DOHH2 (cell line): ENCODE data around the gene MACC1.

Source experiments
- EZH2phosphoT487 ChIP-seq: fragments of 200-600 bp; sonication (generic); IDR thresholded peaks from 2 replicates; pipeline ENCODE4 v1.6.1; 2017; ENCODE audit warnings: borderline replicate concordance, mild to moderate bottlenecking, antibody characterized with exemption, low read length, moderate library complexity, mixed read lengths
- TF ChIP-seq, protein P1 (sequence below): fragments of 200-600 bp; sonication (generic); IDR thresholded peaks from one replicate; pipeline ENCODE4 v1.5.1; 2014; ENCODE audit warnings: antibody characterized with exemption, mild to moderate bottlenecking, low read depth, low read length; ENCODE audit not compliant: poor library complexity, severe bottlenecking

DNA sequence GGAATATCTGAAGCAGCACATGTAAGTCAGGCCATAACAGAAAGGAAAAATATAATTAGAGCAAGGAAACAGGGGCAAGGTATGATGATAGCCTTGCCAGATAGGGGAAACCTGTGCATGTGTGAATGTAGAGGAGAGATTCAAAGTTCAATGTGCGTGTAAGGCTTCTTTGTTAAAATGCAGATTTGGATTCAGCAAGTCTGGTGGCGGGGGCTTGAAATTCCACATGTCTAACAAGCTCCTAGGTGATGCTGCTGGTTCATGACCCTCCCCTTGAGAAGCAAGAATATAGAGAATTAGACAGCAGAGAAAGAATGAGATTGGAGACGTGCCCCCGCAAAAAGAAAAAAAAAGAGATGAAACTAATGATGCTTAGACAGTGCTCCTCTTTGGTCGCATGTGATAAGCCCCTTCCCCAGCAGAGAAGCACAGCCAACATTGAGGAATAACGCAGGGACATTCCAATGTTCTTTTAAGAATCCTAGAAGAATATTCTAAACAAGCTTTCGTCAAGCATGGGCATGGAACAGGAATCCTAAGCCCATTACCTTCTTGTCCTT lies 21.1 kb upstream of the MACC1 start:
- TF ChIP-seq, protein P1, sequence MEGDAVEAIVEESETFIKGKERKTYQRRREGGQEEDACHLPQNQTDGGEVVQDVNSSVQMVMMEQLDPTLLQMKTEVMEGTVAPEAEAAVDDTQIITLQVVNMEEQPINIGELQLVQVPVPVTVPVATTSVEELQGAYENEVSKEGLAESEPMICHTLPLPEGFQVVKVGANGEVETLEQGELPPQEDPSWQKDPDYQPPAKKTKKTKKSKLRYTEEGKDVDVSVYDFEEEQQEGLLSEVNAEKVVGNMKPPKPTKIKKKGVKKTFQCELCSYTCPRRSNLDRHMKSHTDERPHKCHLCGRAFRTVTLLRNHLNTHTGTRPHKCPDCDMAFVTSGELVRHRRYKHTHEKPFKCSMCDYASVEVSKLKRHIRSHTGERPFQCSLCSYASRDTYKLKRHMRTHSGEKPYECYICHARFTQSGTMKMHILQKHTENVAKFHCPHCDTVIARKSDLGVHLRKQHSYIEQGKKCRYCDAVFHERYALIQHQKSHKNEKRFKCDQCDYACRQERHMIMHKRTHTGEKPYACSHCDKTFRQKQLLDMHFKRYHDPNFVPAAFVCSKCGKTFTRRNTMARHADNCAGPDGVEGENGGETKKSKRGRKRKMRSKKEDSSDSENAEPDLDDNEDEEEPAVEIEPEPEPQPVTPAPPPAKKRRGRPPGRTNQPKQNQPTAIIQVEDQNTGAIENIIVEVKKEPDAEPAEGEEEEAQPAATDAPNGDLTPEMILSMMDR, result no peak
- no peak for TF ChIP-seq EZH2phosphoT487
